ENCODE measurements around the gene OR2L3.

GRCh38 chr1:248098529-248098928, 51.9 kb downstream of the OR2L3 start:
- TF ChIP-seq EZH2phosphoT487 (IDR thresholded peaks at IDR 0.05; ENCODE audit: insufficient read depth, low read depth) (no peak), EZH2 (IDR thresholded peaks at IDR 0.05; ENCODE audit: insufficient read depth, poor library complexity, severe bottlenecking) (no peak)
